Thyroid gland (tissue), 4 donors: ENCODE results near the gene DIP2C.

Experiments
- CTCF ChIP-seq, 6 experiments: fragments of 200-600 bp in 3 of 6; fragments of 450-650 bp in 3 of 6; sonication (generic) in 3 of 6; IDR thresholded peaks; one replicate each; pipeline ENCODE4 v1.5.1; 2016 to 2019; ENCODE audit warnings: antibody characterized with exemption in 6 of 6, mild to moderate bottlenecking in 2 of 6, inconsistent platforms in 1 of 6, moderate library complexity in 1 of 6
- POLR2A ChIP-seq, 2 donors: fragments of 450-650 bp; IDR thresholded peaks; one replicate each; pipeline ENCODE4 v1.6.1; 2017; ENCODE audit warnings: antibody characterized with exemption in 2 of 2, mild to moderate bottlenecking in 2 of 2, moderate library complexity in 1 of 2

GRCh38 chr10:568848-569247 is 120.6 kb downstream of the DIP2C start:
- TF ChIP-seq CTCF (IDR thresholded peaks at IDR 0.05) (no peak), POLR2A (IDR thresholded peaks at IDR 0.05) (no peak)
